A549 (cell line): ENCODE data around the gene GRIA3.

Experiments
- CEBPB ChIP-seq, 2 experiments: fragments of >200 bp in 1 of 2; sonication (Bioruptor Twin) in 1 of 2; formaldehyde crosslinking in 1 of 2; IDR thresholded peaks; 2 replicates each; pipeline ENCODE4 v1.6.1; 2012 to 2016
- CTCF ChIP-seq: fragments of >200 bp; sonication (Bioruptor Twin); formaldehyde crosslinking; IDR thresholded peaks from 3 replicates; pipeline ENCODE4 v1.5.1; 2016
- EP300 ChIP-seq, 2 experiments: fragments of >200 bp; sonication (Bioruptor Twin); formaldehyde crosslinking; IDR thresholded peaks; 2 replicates in 1 of 2; 3 replicates in 1 of 2; pipeline ENCODE4 v1.6.1; 2016 to 2017
- HEYL ChIP-seq: fragments of 250-450 bp; sonication (Bioruptor Pico); IDR thresholded peaks from 2 replicates; pipeline ENCODE4 v1.8.0; 2021; ENCODE audit warnings: mild to moderate bottlenecking, moderate library complexity
- MAX ChIP-seq: IDR thresholded peaks from 2 replicates; pipeline ENCODE4 v1.6.1; 2012
- MAZ ChIP-seq: fragments of 150-350 bp; IDR thresholded peaks from 2 replicates; pipeline ENCODE4 v1.6.1; 2014; ENCODE audit warnings: antibody characterized with exemption, low read depth, low read length, borderline replicate concordance
- MYC ChIP-seq: IDR thresholded peaks from 2 replicates; pipeline ENCODE4 v1.6.1; 2012; ENCODE audit warnings: mild to moderate bottlenecking, inconsistent platforms, low read length, improper control_type of control experiment, borderline replicate concordance
- NFE2L2 ChIP-seq: fragments of 150-350 bp; conservative IDR thresholded peaks from 2 replicates; pipeline ENCODE4 v1.6.1; 2014; ENCODE audit warnings: low read length
- PBX3 ChIP-seq: IDR thresholded peaks from 2 replicates; pipeline ENCODE4 v1.6.1; 2012
- POLR2A ChIP-seq: IDR thresholded peaks from 2 replicates; pipeline ENCODE4 v1.6.1; 2012; ENCODE audit warnings: mild to moderate bottlenecking, low read length
- RAD21 ChIP-seq, 2 experiments: fragments of >200 bp in 1 of 2; sonication (Bioruptor Twin) in 1 of 2; formaldehyde crosslinking in 1 of 2; IDR thresholded peaks in 1 of 2; conservative IDR thresholded peaks in 1 of 2; 2 replicates in 1 of 2; 3 replicates in 1 of 2; pipeline ENCODE4 v1.6.1; 2012 to 2018; ENCODE audit warnings: inconsistent platforms in 1 of 2
- REST ChIP-seq: fragments of 200-600 bp; sonication (generic); IDR thresholded peaks from 2 replicates; pipeline ENCODE4 v1.6.1; 2016; ENCODE audit warnings: antibody characterized with exemption, mild to moderate bottlenecking, moderate library complexity
- TF ChIP-seq, protein P1 (sequence below): fragments of 150-350 bp; IDR thresholded peaks from 2 replicates; pipeline ENCODE4 v1.6.1; 2014; ENCODE audit warnings: low read depth, mild to moderate bottlenecking, low read length
- TF ChIP-seq, protein P2 (sequence below): fragments of 450-650 bp; IDR thresholded peaks from 2 replicates; pipeline ENCODE4 v1.6.1; 2014; ENCODE audit warnings: antibody characterized with exemption

DNA sequence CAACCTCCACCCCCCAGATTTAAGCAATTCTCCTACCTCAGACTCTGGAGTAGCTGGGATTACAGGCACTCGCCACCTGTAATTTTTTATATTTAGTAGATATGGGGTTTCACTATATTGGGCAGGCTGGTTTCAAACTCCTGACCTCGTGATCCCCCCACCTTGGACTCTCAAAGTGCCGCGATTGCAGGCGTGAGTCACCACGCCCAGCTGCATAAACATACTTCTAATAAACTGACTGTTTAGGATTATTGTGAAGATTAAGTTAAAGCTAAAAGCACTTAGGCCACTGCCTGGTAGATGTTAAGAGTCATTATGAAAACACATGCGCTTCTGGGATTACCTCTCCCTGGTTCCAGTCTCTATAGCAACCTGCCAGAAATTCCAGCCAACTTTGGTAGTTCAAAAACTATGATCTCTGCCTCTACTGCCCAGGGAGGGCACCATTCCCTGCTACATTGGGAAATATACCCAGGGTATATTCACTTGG lies 30.2 kb upstream of the GRIA3 start:
- TF ChIP-seq CEBPB (IDR thresholded peaks at IDR 0.05) (no peak), CTCF (no peak), REST (no peak), MAX (no peak), POLR2A (no peak), MYC (no peak), HEYL (CRISPR knock-in tag) (no peak), MAZ (no peak), NFE2L2 (no peak), RAD21 (conservative IDR thresholded peaks at IDR 0.05 in 1 of 2, IDR thresholded peaks at IDR 0.05 in 1 of 2) (no peak), PBX3 (no peak), EP300 (IDR thresholded peaks at IDR 0.05) (no peak)
- TF ChIP-seq, protein P1, sequence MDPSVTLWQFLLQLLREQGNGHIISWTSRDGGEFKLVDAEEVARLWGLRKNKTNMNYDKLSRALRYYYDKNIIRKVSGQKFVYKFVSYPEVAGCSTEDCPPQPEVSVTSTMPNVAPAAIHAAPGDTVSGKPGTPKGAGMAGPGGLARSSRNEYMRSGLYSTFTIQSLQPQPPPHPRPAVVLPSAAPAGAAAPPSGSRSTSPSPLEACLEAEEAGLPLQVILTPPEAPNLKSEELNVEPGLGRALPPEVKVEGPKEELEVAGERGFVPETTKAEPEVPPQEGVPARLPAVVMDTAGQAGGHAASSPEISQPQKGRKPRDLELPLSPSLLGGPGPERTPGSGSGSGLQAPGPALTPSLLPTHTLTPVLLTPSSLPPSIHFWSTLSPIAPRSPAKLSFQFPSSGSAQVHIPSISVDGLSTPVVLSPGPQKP, result no peak
- TF ChIP-seq, protein P2, sequence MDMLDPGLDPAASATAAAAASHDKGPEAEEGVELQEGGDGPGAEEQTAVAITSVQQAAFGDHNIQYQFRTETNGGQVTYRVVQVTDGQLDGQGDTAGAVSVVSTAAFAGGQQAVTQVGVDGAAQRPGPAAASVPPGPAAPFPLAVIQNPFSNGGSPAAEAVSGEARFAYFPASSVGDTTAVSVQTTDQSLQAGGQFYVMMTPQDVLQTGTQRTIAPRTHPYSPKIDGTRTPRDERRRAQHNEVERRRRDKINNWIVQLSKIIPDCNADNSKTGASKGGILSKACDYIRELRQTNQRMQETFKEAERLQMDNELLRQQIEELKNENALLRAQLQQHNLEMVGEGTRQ, result no peak
